GM19395 (cell line): Measurements from ENCODE around the gene BCAS1.

Source experiments
- ATAC-seq: cut with Tn5 transposase; IDR thresholded peaks from one replicate; pipeline ENCODE4 v1.9.1; 2021; ENCODE audit warnings: mild to moderate bottlenecking, moderate library complexity; ENCODE audit not compliant: unreplicated experiment

BCAS1 gene

GRCh38 chr20:54051068-54051467 lies 19.3 kb downstream of the BCAS1 start:
- ATAC-seq, result no peak

- ATAC-seq, result no peak
These were observed 21.4 kb downstream of the BCAS1 start for GRCh38 chr20:54048891-54049545.

DNA sequence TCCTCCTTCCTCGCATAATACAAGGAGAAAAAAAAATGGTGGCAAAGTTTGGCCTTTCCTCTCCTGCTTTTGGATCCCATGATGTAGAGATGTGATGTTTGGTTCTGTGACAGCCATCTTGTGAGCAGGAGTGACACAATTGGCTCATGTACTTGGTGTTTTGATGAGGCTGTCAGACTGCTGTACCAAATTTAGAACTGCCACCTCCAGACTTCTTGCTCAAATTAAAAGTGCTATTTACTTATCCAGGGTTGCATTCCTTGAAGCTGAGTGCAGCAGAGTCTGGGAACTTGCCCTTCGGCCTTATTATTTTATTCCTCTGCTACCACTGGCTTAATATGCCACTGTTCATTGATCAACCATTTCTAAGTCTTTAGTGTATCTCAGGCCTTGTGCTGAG lies 21.9 kb downstream of the BCAS1 start:
- no peak for ATAC-seq

DNA sequence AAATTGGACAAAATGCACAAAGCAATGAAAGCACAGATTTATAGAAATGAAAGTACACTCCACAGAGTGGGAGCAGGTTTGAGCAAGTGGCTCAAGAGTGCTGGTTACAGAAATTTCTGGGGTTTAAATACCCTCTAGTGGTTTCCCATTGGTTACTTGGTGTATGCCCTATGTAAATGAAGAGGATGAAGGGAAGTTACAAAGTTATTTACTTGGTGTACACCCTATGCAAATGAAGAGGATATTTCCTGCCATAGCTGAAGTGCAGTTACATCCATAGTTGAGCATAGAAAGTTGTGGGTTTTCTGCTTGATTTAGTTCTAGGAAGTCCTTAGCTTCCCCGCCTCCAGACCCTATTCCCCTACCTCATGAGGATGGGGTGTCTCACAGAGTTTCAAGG lies 22.7 kb downstream of the BCAS1 start:
- no peak for ATAC-seq

DNA sequence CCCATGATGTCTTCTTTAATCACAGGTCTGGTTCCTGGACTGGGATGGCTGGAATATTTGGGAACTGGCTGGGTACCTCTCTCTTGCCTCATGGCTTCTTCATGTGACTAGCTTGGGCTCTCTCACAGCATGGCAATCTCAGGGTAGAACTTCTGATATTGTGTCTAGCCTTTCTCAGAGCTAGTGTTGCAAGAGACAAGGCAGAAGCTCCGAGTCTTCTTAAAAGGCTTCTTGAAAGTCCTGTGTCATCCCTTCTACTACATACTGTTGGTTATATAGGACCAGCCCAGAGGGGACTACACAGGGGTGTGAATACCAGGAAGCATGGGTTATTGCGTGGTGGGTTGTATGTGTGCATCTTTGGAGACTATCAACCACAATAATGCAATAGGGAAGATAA lies 23.3 kb downstream of the BCAS1 start:
- ATAC-seq, result no peak

DNA sequence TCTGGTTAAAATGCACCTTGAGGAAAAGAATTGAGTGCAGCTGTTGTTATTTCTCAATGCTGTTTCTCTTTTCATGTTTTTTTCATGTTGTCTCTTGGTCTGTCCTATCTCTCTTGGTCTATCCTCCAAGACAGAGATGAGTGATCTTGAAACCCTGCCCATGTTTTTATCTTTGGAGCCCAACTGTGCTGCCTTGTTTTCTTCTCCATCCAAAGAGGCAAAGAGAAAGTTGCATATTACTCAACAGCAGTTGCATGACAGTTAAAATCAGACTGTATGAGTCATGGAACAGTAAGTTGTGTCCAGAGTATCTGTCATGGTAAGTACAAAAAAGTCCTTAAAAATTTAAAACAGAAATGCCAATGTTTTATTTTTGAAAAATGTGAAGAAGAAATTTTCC lies 26.2 kb downstream of the BCAS1 start:
- ATAC-seq, result peak; percentile 59

- ATAC-seq, result no peak
These were observed 27.1 kb downstream of the BCAS1 start for GRCh38 chr20:54043076-54043967.

GRCh38 chr20:54042021-54042420 lies 28.4 kb downstream of the BCAS1 start:
- no peak for ATAC-seq

GRCh38 chr20:54041336-54041735 lies 29.1 kb downstream of the BCAS1 start:
- ATAC-seq, result no peak

DNA sequence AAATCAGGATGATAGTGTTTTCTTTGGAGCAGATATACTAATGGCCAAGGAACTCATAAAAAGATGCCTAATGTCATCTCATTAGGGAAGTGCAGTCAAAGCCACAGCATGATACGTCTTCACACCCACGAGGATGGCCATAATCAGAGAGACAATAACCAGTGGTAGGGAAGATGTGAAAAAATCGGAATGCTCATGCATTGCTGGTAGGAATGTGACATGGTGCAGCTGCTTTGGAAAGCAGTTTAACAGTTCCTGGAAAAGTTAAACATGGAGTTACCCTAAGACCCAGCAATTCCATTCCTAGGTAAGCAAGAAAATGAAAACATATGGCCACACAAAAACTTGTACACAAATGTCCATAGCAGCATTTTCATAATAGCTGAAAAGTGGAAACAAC lies 29.9 kb downstream of the BCAS1 start:
- no peak for ATAC-seq

DNA sequence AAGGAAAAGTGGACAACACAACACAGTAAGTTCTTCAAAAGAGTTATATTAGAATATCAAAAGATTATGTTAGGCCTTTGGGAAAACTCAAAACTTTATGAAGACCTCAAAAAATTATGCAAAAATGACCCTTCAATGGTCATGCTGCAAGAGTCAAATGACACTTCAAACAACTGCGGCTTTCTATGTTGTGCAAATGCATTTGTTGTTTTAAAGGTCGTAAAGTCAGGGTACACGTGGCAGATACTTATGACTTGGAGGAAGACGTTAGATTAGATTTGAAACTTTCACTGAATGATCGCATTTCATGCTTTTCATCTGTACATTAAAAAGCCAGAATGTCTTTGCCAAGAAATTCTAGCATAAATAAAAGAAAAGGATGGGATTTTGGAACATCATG lies 31.4 kb downstream of the BCAS1 start:
- no peak for ATAC-seq

- ATAC-seq, result no peak
These were observed 32.9 kb downstream of the BCAS1 start for GRCh38 chr20:54037525-54037924.

- no peak for ATAC-seq
These were observed 40.8 kb downstream of the BCAS1 start for GRCh38 chr20:54029643-54030042.

- ATAC-seq, result no peak
These were observed 41.2 kb downstream of the BCAS1 start for GRCh38 chr20:54029176-54029575.

- no peak for ATAC-seq
These were observed 42.0 kb downstream of the BCAS1 start for GRCh38 chr20:54028276-54029011.

GRCh38 chr20:54027704-54028103 lies 42.7 kb downstream of the BCAS1 start:
- ATAC-seq, result no peak

- ATAC-seq, result no peak
These were observed 43.9 kb downstream of the BCAS1 start for GRCh38 chr20:54026295-54027064.

GRCh38 chr20:54025251-54025771 lies 45.1 kb downstream of the BCAS1 start:
- no peak for ATAC-seq

- ATAC-seq, result no peak
These were observed 47.0 kb downstream of the BCAS1 start for GRCh38 chr20:54023406-54023805.

DNA sequence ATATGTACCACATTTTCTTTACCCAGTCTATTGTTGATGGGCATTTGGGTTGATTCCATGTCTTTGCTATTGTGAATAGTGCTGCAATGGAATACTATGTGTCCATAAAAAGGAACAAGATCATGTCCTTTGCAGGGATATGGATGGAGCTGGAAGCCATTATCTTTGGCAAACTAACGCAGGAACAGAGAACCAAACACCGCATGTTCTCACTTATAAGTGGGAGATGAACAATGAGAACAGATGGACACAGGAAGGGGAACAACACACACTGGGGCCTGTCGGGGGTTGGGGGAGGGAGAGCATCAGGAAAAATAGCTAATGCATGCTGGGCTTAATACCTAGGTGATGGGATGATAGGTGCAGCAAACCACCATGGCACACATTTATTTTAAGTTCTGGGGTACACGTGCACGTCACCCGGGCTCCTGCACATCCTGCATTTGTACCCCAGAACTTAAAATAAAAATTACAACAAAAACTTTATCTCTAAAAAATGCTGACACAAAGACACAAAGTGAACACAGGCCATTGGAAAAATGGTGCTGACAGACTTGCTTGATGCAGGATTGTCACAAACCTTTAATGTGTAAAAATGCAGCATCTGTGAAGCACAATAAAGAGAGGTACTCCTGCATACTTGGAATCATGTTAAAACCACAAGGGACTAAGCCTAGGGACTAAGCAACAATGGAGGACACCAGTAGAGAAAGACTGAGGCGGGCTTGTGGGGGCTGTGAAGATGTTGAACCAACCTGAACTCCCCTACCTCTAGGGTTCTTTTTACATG lies 48.8 kb downstream of the BCAS1 start:
- ATAC-seq, result no peak
